Thyroid gland (tissue), 4 donors: ENCODE results near the gene ZNF813. TPM values are rescaled to one million over a fixed set of nuclear protein-coding genes. Genes with fewer than 3 reads are reported as not detected.
"Not testable (repeated sequence)": the region's sequence is repeated elsewhere in the genome, so short reads cannot be mapped to it uniquely, and the experiment has no call there.

ENCODE experiments used
- DNase-seq, 2 donors: peaks; one replicate each; pipeline ENCODE4 v3.0.0-alpha.2; 2019
- H3K27ac ChIP-seq, 3 donors: fragments of 200-600 bp; sonication (generic); 1 replicate in 2 of 3; 2 replicates in 1 of 3; pipeline ENCODE4 v1.5.1; 2016 to 2019; ENCODE audit warnings: mild to moderate bottlenecking in 1 of 3, moderate library complexity in 1 of 3
- H3K27me3 ChIP-seq: fragments of 200-600 bp; sonication (generic); one replicate; pipeline ENCODE4 v1.5.1; 2019
- H3K36me3 ChIP-seq, 2 donors: fragments of 200-600 bp; sonication (generic); one replicate each; pipeline ENCODE4 v1.5.1; 2016 to 2019
- H3K4me1 ChIP-seq, 2 donors: fragments of 200-600 bp; sonication (generic); one replicate each; pipeline ENCODE4 v1.5.1; 2017 to 2019
- H3K4me3 ChIP-seq, 3 donors: fragments of 200-600 bp; sonication (generic); replicated peaks in 1 of 3; 1 replicate in 2 of 3; 2 replicates in 1 of 3; pipeline ENCODE4 v1.5.1; 2016; ENCODE audit warnings: mild to moderate bottlenecking in 1 of 3
- H3K9me3 ChIP-seq: fragments of 200-600 bp; sonication (generic); one replicate; pipeline ENCODE4 v1.5.1; 2017
- POLR2A ChIP-seq, 2 donors: fragments of 450-650 bp; IDR thresholded peaks; one replicate each; pipeline ENCODE4 v1.6.1; 2017; ENCODE audit warnings: antibody characterized with exemption in 2 of 2, mild to moderate bottlenecking in 2 of 2, moderate library complexity in 1 of 2
- WGBS, 2 donors: methylation state at CpG; one replicate each; pipeline ENCODE4 v1.1.5; 2017; 5-methylcytosine and 5-hydroxymethylcytosine counted together
- intact Hi-C: fragments of 100-400 bp; cut with DNase I; formaldehyde crosslinking; loops from one replicate; pipeline ENCODE4 v1.15.1; 2023
- total RNA-seq, 4 donors: library from RNA; depleted of rRNA; stranded (reverse); fragments of >200 nt; gene quantifications; one replicate each; pipeline ENCODE4 v1.2.3, GENCODE V29; 2016
- TF ChIP-seq, protein P1 (sequence below), 6 experiments: fragments of 200-600 bp in 3 of 6; fragments of 450-650 bp in 3 of 6; sonication (generic) in 3 of 6; IDR thresholded peaks; one replicate each; pipeline ENCODE4 v1.5.1; 2016 to 2019; ENCODE audit warnings: antibody characterized with exemption in 6 of 6, mild to moderate bottlenecking in 2 of 6, inconsistent platforms in 1 of 6, moderate library complexity in 1 of 6

Gene ZNF813
- total RNA-seq, 4 donors from 2014 or later: 4.3 to 7.5 (median 5.4) TPM

DNA sequence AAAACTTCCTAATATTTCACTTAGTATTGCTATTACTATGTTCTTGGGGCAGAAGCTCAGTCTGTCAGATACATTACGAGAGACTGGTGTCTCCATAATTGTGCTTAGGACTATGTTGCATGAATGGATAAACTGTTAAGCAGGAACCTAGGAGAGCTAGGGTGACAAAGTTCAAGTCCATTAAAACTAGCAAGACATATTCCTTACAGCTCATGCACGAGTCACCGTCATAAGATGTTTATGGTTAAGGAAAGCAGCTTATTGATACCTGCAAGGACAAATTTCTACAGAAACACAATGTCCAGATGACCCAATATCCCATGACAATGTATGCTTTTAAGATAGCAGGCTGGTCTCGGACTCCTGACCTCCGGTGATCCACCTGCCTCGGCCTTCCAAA, 5.7 kb upstream of the ZNF813 start:
- peaks cover 3 to 4% of the 10 kb centered on the region in 2 donors for H3K4me1 ChIP-seq
- H3K9me3 ChIP-seq: no peaks in the 10 kb centered on the region
- H3K4me3 ChIP-seq: no peak overlapping the region
- intact Hi-C loops: no loop called here
- no peak overlapping the region for H3K27ac ChIP-seq
- TF ChIP-seq POLR2A (IDR thresholded peaks at IDR 0.05): no peak
- TF ChIP-seq, protein P1, sequence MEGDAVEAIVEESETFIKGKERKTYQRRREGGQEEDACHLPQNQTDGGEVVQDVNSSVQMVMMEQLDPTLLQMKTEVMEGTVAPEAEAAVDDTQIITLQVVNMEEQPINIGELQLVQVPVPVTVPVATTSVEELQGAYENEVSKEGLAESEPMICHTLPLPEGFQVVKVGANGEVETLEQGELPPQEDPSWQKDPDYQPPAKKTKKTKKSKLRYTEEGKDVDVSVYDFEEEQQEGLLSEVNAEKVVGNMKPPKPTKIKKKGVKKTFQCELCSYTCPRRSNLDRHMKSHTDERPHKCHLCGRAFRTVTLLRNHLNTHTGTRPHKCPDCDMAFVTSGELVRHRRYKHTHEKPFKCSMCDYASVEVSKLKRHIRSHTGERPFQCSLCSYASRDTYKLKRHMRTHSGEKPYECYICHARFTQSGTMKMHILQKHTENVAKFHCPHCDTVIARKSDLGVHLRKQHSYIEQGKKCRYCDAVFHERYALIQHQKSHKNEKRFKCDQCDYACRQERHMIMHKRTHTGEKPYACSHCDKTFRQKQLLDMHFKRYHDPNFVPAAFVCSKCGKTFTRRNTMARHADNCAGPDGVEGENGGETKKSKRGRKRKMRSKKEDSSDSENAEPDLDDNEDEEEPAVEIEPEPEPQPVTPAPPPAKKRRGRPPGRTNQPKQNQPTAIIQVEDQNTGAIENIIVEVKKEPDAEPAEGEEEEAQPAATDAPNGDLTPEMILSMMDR (IDR thresholded peaks at IDR 0.05): no peak
- H3K36me3 ChIP-seq: no peaks in the 10 kb centered on the region
- no peak for DNase-seq
- no peaks in the 10 kb centered on the region for H3K27me3 ChIP-seq
- WGBS, 2 donors: 87 to 94% methylated on average over 6 of the region's 6 CpGs

DNA sequence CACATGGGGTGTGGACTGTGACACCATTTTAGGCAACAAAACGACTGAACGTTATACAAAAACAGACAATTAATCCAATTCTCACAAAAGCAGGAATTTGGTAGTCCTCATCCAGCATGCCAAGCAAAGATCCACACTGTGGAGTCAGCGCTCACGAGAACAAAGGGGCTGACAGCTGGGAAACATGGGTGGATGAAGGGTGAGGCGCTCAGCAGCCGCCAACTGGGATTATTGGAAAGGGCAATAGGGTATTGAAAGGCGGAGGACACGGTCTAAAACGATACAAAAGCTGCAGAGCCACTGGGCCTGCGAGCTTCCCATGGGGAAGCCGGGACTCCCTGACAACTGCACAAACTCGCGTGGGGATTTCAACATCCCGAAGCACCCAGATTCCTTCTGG, 4.7 kb upstream of the ZNF813 start:
- intact Hi-C loops: no loop called here

DNA sequence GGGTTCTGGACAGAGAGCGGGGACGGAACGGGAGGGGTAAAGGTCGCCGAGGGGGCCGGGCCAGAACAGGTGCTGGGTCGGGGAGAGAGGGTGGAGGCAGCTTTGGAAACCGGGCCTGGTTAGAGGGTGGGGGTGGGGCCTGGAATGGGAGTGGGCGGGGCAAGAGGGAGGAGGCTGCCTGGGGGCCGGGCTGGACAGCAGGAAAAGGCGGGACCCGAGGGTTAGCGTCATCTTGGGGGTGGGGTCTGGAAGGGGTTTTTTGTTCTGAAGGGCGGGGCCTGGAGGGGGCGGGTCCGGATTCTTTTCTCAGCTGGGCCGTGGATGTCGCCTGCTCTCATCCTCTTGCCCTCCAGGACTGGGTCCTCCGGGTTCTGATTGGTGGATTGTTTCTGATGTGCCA, 4.3 kb upstream of the ZNF813 start:
- DNase-seq: peak; percentile 33 to 48
- Histone ChIP-seq H3K27me3 (no peaks in the 10 kb centered on the region), H3K9me3 (no peaks in the 10 kb centered on the region), H3K4me1 (peaks cover 7% of the 10 kb centered on the region in 2 donors), H3K4me3 (no peak overlapping the region), H3K27ac (no peak overlapping the region), H3K36me3 (no peaks in the 10 kb centered on the region)
- 13% methylated on average over 8 to 19 of the region's 19 CpGs for WGBS, 2 donors
- intact Hi-C loops: no loop called here
- TF ChIP-seq POLR2A (IDR thresholded peaks at IDR 0.05): no peak
- TF ChIP-seq, protein P1 (IDR thresholded peaks at IDR 0.05): no peak

More for the DNA sequence above, 4.7 kb upstream of the ZNF813 start:
- no peak overlapping the region for H3K4me3 ChIP-seq
- H3K4me1 ChIP-seq: peaks cover 6 to 7% of the 10 kb centered on the region in 2 donors
- H3K9me3 ChIP-seq: no peaks in the 10 kb centered on the region
- H3K27ac ChIP-seq: no peak overlapping the region
- DNase-seq: no peak
- no peak for TF ChIP-seq POLR2A (IDR thresholded peaks at IDR 0.05)
- TF ChIP-seq, protein P1 (IDR thresholded peaks at IDR 0.05): no peak
- no peaks in the 10 kb centered on the region for H3K36me3 ChIP-seq
- 43 to 63% methylated on average over 14 of the region's 14 CpGs for WGBS, 2 donors
- no peaks in the 10 kb centered on the region for H3K27me3 ChIP-seq

DNA sequence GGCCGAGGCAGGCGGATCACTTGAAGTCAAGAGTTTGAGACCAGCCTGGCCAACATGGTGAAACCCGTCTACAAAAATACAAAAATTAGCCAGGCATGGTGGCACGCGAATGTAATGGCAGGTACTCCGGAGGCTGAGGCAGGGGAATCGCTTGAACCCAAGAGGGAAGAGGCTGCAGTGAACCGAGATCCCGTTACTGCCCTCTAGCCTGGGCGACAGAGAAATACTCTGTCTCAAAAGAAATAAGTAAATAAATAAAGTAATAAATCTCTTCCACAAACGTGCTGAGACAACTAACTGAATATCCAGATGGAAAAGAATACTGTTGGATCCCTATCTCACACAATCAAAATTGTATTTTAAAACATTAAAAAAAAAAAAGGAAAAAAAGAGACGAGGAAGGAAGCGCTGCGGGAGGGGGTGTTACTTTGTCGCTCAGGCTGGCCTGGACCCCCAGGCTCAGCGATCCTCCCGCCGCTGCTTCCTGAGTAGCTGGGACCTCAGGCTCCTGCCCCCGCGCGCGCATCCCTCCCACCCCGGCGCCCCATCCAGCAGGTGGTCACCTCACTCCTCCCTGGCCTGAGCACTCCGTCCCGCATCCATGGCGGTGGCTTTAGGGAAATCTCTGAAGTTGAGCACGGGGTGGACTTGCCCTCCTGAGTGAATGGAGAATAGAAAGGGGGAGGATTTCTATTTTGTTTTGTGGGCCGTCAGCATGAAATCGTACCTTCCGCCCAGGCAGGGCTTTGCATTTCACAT, 628 bp upstream of the ZNF813 start:
- 6% methylated on average over 29 to 30 of the region's 31 CpGs for WGBS, 2 donors
- H3K4me3 ChIP-seq: peak overlapping the region in 2 of 3 donors; percentile 30 to 64
- H3K27ac ChIP-seq: no peak overlapping the region
- H3K4me1 ChIP-seq: peaks cover 7 to 13% of the 10 kb centered on the region in 2 donors
- no peaks in the 10 kb centered on the region for H3K36me3 ChIP-seq
- intact Hi-C loops: no loop called here
- no peaks in the 10 kb centered on the region for H3K9me3 ChIP-seq
- TF ChIP-seq, protein P1 (IDR thresholded peaks at IDR 0.05): no peak
- TF ChIP-seq POLR2A (IDR thresholded peaks at IDR 0.05): no peak
- no peak for DNase-seq
- H3K27me3 ChIP-seq: no peaks in the 10 kb centered on the region

DNA sequence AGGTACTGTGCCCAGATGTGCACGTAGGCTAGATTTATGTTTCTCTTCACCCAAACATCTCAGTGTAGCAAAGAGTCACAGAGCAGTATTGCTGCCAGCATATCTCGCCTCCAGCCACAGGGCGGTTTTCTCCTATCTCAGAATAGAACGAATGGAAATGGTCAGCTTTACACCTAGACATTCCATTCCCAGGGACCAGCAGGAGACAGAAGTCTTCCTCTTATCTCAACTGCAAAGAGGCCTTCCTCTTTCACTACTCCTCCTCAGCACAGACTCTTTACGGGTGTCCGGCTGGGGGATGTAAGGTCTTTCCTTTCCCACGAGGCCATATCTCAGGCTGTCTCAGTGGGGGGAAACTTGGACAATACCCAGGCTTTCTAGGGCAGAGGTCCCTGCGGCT, 1.1 kb downstream of the ZNF813 start:
- intact Hi-C loops, H3K9me3 ChIP-seq, H3K36me3 ChIP-seq, H3K27ac ChIP-seq, H3K4me3 ChIP-seq, H3K27me3 ChIP-seq, DNase-seq: not testable (repeated sequence)
- 38 to 51% methylated on average over 7 to 8 of the region's 8 CpGs for WGBS, 2 donors
- peaks cover 7 to 13% of the 10 kb centered on the region in 2 donors for H3K4me1 ChIP-seq
